CD4-positive, alpha-beta T cell (primary cell): Measurements from ENCODE around the gene PIK3C3. TPM values are rescaled to one million over a fixed set of nuclear protein-coding genes. Genes with fewer than 3 reads are reported as not detected.

Experiments used
- ATAC-seq: fragments of 200-7000 bp; cut with Tn5 transposase; one replicate; pipeline ENCODE4 v1.10.0; 2022; ENCODE audit warnings: mild to moderate bottlenecking; ENCODE audit not compliant: poor library complexity
- CTCF ChIA-PET: fragments of 350-600 bp; sonication (Branson Sonifier 250); formaldehyde crosslinking; loops from one replicate; lab custom pipeline; 2021; ENCODE audit warnings: antibody characterized with exemption, inconsistent platforms; lab: Charles Lee
- POLR2A ChIA-PET: fragments of 350-600 bp; sonication (Branson Sonifier 250); formaldehyde crosslinking; loops from one replicate; lab custom pipeline; 2021; ENCODE audit warnings: antibody characterized with exemption, inconsistent platforms; lab: Charles Lee
- DNase-seq, 14 experiments: peaks; one replicate each; pipeline ENCODE4 v3.0.0-alpha.2; 2013 to 2020; ENCODE audit warnings: mixed read lengths in 2 of 14
- H3K27ac ChIP-seq, 2 donors: one replicate each; pipeline versions ENCODE4 v1.5.1 to v1.7.0; 2013; ENCODE audit warnings: low read length in 2 of 2, low read depth in 1 of 2, mild to moderate bottlenecking in 1 of 2
- H3K27me3 ChIP-seq, 2 experiments: 1 replicate in 1 of 2; 2 replicates in 1 of 2; pipeline versions ENCODE4 v1.6.1 to v1.7.0; 2013; ENCODE audit warnings: low read length in 2 of 2, control low read depth in 1 of 2, mild to moderate bottlenecking in 1 of 2, moderate library complexity in 1 of 2; ENCODE audit not compliant: insufficient read depth in 2 of 2, control insufficient read depth in 1 of 2
- H3K36me3 ChIP-seq: one replicate; pipeline ENCODE4 v1.6.1; 2013; ENCODE audit warnings: low read length, control low read depth; ENCODE audit not compliant: insufficient read depth
- H3K4me1 ChIP-seq: one replicate; pipeline ENCODE4 v1.6.1; 2013; ENCODE audit warnings: low read length, control low read depth; ENCODE audit not compliant: insufficient read depth
- H3K4me3 ChIP-seq: one replicate; pipeline ENCODE4 v1.5.1; 2013; ENCODE audit warnings: mild to moderate bottlenecking, low read length, moderate library complexity
- H3K9me3 ChIP-seq, 2 experiments: 1 replicate in 1 of 2; 2 replicates in 1 of 2; pipeline versions ENCODE4 v1.6.1 to v1.7.0; 2013; ENCODE audit warnings: low read length in 2 of 2, mild to moderate bottlenecking in 2 of 2, control low read depth in 1 of 2, moderate library complexity in 1 of 2; ENCODE audit not compliant: control insufficient read depth in 1 of 2, insufficient read depth in 1 of 2
- H3K27ac Mint-ChIP-seq: one replicate; pipeline ENCODE4 v1.8.0; 2020; ENCODE audit warnings: mixed read lengths
- H3K27me3 Mint-ChIP-seq: one replicate; pipeline ENCODE4 v1.8.0; 2021; ENCODE audit warnings: mixed read lengths
- H3K36me3 Mint-ChIP-seq: one replicate; pipeline ENCODE4 v1.8.0; 2021; ENCODE audit warnings: low read depth, mixed read lengths
- H3K4me1 Mint-ChIP-seq: one replicate; pipeline ENCODE4 v1.8.0; 2021; ENCODE audit warnings: low read depth, mixed read lengths
- H3K4me3 Mint-ChIP-seq: one replicate; pipeline ENCODE4 v1.8.0; 2020; ENCODE audit warnings: mild to moderate bottlenecking, mixed read lengths
- H3K9me3 Mint-ChIP-seq: one replicate; pipeline ENCODE4 v1.8.0; 2020; ENCODE audit warnings: mixed read lengths
- CTCF ChIP-seq: fragments of 200-600 bp; IDR thresholded peaks from one replicate; pipeline ENCODE4 v1.8.0; 2022; ENCODE audit warnings: antibody characterized with exemption, mild to moderate bottlenecking
- intact Hi-C, 2 experiments: fragments of 100-400 bp; cut with DNase I in 1 of 2; cut with micrococcal nuclease in 1 of 2; formaldehyde crosslinking; loops; one replicate each; pipeline versions ENCODE4 v1.15.1 to v1.9.0; 2023 to 2025; cut with DNase I, micrococcal nuclease
- total RNA-seq, 174 experiments: library from RNA in 2 of 174; stranded (reverse) in 2 of 174; gene quantifications; one replicate each; pipeline ENCODE4 v1.2.3 and lab custom pipeline; 2021 to 2026

Gene PIK3C3
- total RNA-seq, 2 experiments from 2014 or later = 33.5 to 34.2 TPM

DNA sequence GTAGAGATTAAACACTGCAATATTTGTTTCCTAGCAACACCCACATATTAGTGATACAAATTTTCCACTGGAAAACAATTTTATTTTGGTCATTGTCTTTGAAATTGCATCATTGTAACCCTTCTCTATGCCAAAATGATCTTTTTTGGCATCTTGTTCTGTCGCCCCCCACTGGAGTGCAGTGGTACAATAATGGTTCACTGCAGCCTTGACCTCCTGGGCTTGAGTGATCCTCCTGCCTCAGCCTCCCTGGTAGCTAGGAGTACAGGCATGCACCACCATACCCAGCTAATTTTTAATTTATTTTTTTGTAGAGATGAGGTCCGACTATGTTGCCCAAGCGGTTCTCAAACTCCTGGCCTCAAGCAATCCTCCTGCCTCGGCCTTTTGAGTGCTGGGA lies 117.4 kb downstream of the PIK3C3 start:
- Histone ChIP-seq H3K4me3 (no peak overlapping the region), H3K9me3 (no peaks in the 10 kb centered on the region), H3K4me1 (no peaks in the 10 kb centered on the region), H3K27me3 (no peaks in the 10 kb centered on the region), H3K36me3 (peaks cover 51% of the 10 kb centered on the region), H3K27ac (no peak overlapping the region)
- no peaks in the 10 kb centered on the region for H3K27me3 Mint-ChIP-seq
- no peak for DNase-seq
- TF ChIP-seq CTCF = no peak
- H3K36me3 Mint-ChIP-seq = peaks cover 84% of the 10 kb centered on the region
- H3K27ac Mint-ChIP-seq = no peak overlapping the region
- ATAC-seq = no peak
- ChIA-PET POLR2A (no interaction called here), CTCF (no interaction called here)
- intact Hi-C loops = no loop called here
- H3K4me1 Mint-ChIP-seq = peaks cover 5% of the 10 kb centered on the region
- no peak overlapping the region for H3K4me3 Mint-ChIP-seq
- no peaks in the 10 kb centered on the region for H3K9me3 Mint-ChIP-seq

DNA sequence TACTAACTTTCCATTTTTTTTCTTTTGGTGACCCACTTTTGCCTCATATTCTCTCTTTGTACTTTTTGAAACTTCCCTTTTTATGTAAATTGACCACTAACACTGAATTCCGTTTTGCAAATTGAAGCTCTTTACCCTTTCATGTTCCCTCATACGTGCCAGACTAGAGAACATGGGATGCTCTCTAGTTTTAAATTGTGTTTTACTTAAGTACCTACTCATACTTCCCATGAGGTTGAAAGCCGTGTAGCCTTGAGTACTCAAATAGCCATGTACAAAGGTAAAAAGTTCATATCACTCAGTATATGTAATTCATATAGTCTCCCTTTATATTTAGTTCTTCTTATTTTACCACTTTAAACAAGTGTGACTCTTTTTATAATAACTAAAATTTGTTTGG lies 119.7 kb downstream of the PIK3C3 start:
- ATAC-seq = no peak
- Mint-ChIP-seq H3K27me3 (no peaks in the 10 kb centered on the region), H3K9me3 (no peaks in the 10 kb centered on the region), H3K4me1 (peaks cover 5% of the 10 kb centered on the region), H3K4me3 (no peak overlapping the region), H3K27ac (no peak overlapping the region), H3K36me3 (peaks cover 84% of the 10 kb centered on the region)
- Histone ChIP-seq H3K27me3 (no peaks in the 10 kb centered on the region), H3K27ac (no peak overlapping the region), H3K9me3 (no peaks in the 10 kb centered on the region), H3K4me1 (no peaks in the 10 kb centered on the region), H3K4me3 (no peak overlapping the region), H3K36me3 (peaks cover 45% of the 10 kb centered on the region)
- intact Hi-C loops = no loop called here
- DNase-seq = no peak
- TF ChIP-seq CTCF = no peak
- ChIA-PET CTCF (no interaction called here), POLR2A (no interaction called here)

- H3K4me3 ChIP-seq = no peak overlapping the region
- no peaks in the 10 kb centered on the region for H3K27me3 ChIP-seq
- no peak for TF ChIP-seq CTCF
- Mint-ChIP-seq H3K27me3 (no peaks in the 10 kb centered on the region), H3K4me3 (no peak overlapping the region), H3K9me3 (no peaks in the 10 kb centered on the region), H3K4me1 (no peaks in the 10 kb centered on the region), H3K36me3 (peaks cover 82% of the 10 kb centered on the region), H3K27ac (no peak overlapping the region)
- H3K9me3 ChIP-seq = no peaks in the 10 kb centered on the region
- H3K36me3 ChIP-seq = peaks cover 50% of the 10 kb centered on the region
- H3K4me1 ChIP-seq = no peaks in the 10 kb centered on the region
- ChIA-PET CTCF (interaction anchor here (1.2 kb wide), 1 partner anchor 64 kb away, joined by 3 read pairs; no protein-coding TSS in a partner anchor), POLR2A (interaction anchor here (0.9 kb wide), 1 partner anchor 20 kb away, joined by 4 read pairs; no protein-coding TSS in a partner anchor)
- intact Hi-C loops = no loop called here
- ATAC-seq (no peak), DNase-seq (no peak)
- H3K27ac ChIP-seq = no peak overlapping the region
Measured at GRCh38 chr18:42078711-42079110, 123.7 kb downstream of the PIK3C3 start.
